ENCODE results near the gene CCNG1.

DNA sequence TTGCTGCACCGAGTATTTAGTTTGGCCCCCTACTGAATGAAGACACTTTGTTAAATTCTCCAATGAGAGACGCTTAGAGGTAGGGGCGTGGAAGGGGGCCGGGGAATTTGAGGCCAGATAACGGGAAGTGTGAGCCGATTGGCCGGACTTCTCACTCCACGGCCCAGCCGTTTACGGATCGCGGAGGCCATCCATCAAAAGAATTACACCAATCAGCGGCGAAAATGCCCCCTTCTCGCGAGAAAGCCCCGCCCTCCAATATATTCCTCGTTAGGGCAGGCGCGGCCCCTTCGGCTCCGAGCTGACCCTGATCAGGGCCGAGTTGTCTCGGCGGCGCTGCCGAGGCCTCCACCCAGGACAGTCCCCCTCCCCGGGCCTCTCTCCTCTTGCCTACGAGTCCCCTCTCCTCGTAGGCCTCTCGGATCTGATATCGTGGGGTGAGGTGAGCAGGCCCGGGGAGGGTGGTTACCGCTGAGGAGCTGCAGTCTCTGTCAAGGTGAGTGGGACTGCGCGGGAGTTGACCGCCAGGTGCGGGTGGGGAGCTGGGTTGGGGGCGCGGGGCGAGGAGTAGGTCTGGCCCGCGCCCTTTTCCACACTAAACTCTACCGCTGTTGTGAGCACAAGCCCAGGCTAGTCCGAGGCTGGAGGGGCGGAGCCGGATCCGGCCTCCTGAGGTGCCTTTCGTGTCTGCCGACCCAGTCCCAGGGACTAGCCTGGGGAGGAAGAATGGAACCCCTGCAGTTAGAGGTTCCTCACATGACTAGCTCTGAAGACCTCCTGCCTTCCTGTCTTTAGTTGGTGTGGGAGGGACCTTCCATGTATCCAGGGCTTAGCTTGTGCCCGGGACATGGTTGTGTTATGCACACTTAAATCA is at the start of gene CCNG1:
- TF ChIP-seq, protein P1, sequence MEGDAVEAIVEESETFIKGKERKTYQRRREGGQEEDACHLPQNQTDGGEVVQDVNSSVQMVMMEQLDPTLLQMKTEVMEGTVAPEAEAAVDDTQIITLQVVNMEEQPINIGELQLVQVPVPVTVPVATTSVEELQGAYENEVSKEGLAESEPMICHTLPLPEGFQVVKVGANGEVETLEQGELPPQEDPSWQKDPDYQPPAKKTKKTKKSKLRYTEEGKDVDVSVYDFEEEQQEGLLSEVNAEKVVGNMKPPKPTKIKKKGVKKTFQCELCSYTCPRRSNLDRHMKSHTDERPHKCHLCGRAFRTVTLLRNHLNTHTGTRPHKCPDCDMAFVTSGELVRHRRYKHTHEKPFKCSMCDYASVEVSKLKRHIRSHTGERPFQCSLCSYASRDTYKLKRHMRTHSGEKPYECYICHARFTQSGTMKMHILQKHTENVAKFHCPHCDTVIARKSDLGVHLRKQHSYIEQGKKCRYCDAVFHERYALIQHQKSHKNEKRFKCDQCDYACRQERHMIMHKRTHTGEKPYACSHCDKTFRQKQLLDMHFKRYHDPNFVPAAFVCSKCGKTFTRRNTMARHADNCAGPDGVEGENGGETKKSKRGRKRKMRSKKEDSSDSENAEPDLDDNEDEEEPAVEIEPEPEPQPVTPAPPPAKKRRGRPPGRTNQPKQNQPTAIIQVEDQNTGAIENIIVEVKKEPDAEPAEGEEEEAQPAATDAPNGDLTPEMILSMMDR (conservative IDR thresholded peaks at IDR 0.05 in 1 of 2, IDR thresholded peaks at IDR 0.05 in 1 of 2; ENCODE audit: low read depth in 1 of 2, low read length in 2 of 2): no peak
- TF ChIP-seq EZH2 (IDR thresholded peaks at IDR 0.05; ENCODE audit: low read length, missing control alignments): no peak

All from fibroblast of lung (primary cell).